ENCODE results near the gene JAZF1.
"Not testable (repeated sequence)": the region's sequence is repeated elsewhere in the genome, so short reads cannot be mapped to it uniquely, and the experiment has no call there.

The JAZF1 gene

DNA sequence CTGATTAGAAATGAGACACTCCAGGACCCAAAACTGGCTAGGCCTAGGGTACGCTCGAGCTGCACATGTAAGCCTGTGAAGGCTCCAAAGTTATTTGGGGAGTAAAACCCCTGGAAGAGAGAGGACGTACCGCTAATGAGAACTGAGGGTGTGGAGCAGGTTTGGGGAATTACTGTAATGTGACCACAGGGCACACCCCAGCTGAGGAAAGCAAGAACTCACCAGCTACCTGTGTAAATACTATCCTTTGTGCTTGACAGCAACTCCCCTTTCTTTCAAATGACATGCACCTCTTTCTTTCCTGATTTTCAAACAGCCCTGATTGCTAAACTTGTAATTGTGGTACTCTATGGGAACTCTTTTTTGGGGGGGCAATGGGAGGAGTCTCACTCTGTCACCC, 147.2 kb downstream of the JAZF1 start:
- DNase-seq: no peak

DNA sequence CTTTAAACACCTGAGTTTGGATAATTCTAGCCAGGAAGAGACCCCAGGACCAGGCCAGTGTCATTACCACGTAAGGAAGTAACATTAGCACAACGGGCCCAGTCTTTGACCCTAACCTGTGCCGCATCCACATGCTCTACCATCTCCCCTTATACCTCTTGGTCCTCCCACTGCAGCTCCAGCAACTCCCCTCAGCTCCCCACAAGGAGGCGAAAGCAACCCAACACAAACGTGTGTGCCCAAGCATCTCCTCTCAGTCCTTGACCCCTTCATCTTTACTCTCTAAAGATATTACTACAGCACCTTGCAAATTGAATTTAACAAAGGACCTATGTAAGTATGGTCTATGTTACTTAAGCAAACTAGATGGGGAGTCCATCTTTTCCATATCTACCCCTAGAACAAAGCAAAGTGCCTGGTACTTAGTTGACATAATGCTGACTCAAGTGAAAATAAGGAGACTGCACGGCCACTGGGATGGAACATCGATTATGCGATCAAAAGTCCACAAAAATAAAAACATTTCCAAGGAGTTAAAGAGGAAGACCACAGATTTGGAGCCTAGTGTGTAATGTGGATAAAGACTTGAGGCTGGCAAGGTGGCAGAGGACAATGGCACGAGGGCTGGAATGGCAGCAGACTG, 147.7 kb downstream of the JAZF1 start:
- DNase-seq: no peak

DNA sequence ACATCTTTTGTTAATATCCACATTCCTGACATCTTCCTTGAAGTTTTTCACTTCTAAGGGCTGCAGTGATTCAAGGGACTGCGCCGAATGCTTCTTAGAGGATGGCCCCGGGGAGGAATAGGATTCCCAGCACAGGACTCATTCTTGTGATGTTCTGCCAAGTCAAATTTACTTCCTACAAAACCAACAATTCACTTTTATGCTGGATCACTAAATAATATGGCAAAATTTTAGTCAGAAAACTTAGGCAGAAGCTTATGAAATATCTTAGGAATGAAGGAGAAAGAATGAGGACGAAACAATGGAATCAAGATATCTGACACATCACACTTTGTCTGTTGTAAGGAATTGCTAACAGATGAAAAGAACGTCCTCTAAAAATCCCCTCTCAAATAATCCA, 151.5 kb downstream of the JAZF1 start:
- DNase-seq: no peak

DNA sequence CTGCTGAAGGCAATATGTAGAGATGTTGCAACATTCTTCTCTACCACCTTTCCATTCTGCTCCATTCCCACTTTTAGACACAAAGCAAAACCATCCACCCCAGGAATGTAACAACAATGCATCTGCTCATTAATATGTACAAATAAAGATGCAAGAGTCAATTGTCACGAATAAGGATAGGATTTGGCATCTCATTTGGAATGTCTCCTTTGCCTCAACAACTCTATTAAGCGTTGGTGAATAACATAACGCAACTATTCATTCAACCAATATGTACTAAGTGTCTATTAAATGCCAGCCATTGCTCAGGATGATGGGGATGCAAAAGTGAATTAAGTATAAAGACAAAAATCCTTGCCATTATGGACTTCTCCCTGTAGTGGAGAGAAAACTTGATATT, 152.1 kb downstream of the JAZF1 start:
- DNase-seq: no peak

DNA sequence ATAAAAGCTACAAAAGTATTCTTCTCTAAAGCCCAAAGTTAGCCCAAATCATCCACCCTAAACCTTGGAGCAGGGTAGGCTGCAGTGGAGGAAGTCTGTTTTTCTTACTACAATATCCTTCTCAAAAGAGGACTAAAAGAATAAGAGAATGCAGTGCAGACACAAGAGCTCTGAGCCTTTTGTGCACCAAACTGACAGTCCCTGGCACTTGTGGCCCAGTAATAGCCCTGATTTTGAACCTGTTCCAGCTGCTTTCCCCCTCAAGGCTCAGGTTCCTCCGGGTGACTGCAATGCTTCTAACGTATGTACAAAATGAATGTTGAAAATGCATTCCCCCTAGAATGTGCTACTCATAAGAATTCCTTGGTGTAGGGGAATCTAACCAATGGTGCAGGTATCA, 154.4 kb downstream of the JAZF1 start:
- no peak for DNase-seq

GRCh38 chr7:28024786-28025334, 155.7 kb downstream of the JAZF1 start:
- no peak for DNase-seq

- DNase-seq: no peak
Observed at GRCh38 chr7:28020302-28020940, 160.2 kb downstream of the JAZF1 start.

DNA sequence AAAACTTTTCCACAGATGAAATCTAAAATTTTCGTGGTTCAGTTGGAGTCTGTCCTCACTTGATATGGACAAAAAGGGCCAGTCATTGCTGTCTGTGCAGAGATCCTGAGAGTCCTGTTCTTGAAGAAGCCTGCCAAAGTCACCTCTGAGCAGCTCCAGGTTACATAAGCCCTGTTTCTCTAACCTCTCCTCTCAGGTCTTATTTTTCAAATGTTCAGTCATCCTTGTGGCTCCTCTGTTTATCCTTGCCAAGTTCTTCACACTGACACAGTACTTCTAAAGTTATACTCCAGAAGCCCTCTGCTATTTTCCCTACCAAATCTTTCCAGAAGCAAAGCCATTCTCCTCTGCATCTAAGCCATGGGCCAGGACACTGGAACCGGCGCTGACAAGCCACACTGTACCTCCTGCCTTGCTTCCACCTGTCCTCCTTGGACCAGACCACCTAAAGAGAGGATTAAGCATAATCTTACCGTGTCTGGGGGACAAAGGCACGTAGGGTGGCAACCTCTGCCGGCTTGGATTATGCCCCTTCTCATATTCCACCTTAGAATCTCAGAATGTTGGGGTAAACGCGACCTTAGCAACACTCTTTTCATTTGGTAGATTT, 161.6 kb downstream of the JAZF1 start:
- DNase-seq: no peak

DNA sequence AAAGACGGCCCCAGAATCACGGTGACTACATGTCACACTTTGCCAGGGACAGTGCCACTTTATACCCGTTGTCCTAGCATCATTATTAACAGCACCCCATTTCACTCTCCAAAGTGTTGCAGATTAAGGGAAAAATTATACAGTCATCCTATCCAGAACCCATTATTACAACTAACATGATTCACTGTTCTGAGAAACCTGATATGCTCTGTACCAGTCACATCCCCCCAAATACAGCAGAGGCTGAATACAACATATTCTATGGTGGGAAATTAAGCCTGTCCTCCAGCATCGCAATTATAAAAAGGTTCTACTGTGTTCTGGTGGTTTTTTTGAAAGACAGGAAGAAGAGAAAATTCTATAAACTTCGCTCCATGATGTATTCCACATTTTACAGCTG, 162.1 kb downstream of the JAZF1 start:
- DNase-seq: no peak

GRCh38 chr7:28018020-28018419, 162.6 kb downstream of the JAZF1 start:
- DNase-seq: no peak

DNA sequence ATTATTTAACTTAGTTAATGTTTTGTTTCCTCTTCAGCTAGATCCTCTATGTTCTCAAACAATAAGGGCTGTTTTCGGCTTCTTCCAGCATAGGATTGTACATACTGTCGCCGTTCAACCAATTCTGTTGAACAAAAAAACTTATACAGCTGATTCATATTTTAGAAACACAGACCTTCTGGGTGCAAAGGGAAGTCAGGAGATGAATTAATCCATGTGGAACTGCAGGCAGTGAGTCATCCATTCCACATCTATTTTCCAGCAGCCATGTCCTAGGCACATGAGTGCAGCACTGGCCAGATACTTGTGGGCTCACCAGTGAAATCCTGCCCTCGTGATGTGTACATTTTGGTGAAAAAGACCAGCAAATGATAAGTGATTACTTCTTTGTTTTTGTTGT, 163.2 kb downstream of the JAZF1 start:
- no peak for DNase-seq

DNA sequence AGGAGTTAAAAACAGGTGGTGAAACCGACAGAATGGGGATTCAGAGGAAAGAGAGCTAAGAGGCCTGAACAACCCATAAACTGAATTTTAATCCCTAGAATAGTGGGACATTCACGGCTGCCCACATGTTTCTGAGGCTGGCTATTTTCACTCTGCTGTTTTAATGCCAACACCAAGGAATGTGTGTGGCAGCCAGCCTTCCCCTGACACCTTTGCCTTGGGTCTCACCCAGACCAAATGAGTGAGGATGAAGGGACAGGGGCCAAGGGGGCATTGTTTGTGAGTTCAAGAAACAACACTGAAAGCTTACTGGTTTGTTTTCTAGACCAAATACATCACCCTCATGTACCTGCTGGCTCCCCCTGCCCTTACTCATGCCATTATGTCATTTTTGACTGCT, 164.3 kb downstream of the JAZF1 start:
- no peak for DNase-seq

- DNase-seq: no peak
Observed at GRCh38 chr7:28015169-28015568, 165.4 kb downstream of the JAZF1 start.

DNA sequence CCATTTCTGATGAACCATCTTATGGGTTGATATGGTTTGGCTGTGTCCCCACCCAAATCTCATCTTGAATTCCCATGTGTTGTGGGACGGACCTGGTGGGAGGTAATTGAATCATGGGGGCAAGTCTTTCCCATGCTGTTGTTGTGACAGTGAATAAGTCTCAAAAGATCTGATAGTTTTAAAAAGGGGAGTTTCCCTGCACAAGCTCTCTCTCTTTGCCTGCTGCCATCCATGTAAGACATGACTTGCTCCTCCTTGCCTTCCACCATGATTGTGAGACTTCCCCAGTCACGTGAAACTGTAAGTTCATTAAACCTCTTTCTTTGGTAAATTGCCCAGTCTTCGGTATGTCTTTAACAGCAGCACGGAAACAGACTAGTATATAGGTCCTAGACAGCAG, 166.3 kb downstream of the JAZF1 start:
- not testable (repeated sequence) for DNase-seq

GRCh38 chr7:28013441-28013840, 167.2 kb downstream of the JAZF1 start:
- no peak for DNase-seq

GRCh38 chr7:28013019-28013418, 167.6 kb downstream of the JAZF1 start:
- no peak for DNase-seq

DNA sequence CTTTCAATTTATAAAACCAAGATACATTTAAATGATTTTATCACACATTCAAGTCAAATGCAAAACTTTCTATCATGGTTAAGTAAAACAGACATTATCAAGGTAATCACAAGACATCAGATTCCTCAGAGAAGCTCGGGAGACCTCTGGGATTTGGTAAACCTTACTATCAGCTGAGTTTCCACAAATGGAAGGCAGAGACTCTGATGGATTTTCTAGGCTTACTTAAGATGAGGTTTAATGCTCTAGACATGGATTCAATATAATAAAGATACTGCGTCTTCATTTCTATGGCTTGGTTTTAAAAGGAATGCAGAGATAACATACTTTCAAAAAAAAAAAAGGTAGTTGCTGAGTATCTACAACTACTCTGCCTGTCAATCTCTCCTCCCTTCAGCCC, 171.7 kb downstream of the JAZF1 start:
- no peak for DNase-seq

DNA sequence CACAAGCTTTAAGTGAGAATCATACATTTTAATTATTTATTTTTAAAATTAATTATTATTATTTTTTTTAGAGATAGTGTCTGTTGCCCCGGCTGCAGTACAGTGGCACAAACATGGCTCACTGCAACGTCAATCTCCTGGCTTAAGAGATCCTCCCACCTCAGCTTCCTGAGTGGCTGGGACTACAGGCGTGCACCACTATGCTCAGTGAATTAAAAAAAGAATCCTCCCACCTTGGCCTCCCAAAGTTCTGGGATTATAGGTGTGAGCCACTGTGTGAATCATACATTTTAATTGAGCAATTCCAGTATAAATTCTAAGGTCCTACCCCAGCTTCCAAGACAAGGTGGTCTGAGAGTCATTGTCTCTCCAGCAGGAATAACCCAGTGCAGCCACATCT, 172.4 kb downstream of the JAZF1 start:
- no peak for DNase-seq

- DNase-seq: no peak
Observed at GRCh38 chr7:28006491-28006890, 174.1 kb downstream of the JAZF1 start.

DNA sequence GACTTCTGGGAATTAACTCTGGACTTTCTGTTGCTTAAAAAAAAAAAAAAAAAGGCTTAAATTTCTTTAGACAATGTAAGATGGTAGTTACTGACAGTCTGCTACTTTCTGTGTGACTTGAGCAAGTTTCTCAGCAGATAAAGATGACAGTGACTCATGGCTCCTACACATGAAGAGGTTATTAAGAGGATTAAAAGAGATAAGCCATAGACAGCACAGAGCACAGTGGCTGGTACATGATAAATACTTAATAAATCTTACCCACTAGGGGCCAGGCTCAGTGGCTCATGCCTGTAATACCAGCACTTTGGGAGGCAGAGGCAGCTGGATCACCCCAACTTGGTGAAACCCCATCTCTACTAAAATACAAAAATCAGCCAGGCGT, 174.8 kb downstream of the JAZF1 start:
- DNase-seq: no peak

DNA sequence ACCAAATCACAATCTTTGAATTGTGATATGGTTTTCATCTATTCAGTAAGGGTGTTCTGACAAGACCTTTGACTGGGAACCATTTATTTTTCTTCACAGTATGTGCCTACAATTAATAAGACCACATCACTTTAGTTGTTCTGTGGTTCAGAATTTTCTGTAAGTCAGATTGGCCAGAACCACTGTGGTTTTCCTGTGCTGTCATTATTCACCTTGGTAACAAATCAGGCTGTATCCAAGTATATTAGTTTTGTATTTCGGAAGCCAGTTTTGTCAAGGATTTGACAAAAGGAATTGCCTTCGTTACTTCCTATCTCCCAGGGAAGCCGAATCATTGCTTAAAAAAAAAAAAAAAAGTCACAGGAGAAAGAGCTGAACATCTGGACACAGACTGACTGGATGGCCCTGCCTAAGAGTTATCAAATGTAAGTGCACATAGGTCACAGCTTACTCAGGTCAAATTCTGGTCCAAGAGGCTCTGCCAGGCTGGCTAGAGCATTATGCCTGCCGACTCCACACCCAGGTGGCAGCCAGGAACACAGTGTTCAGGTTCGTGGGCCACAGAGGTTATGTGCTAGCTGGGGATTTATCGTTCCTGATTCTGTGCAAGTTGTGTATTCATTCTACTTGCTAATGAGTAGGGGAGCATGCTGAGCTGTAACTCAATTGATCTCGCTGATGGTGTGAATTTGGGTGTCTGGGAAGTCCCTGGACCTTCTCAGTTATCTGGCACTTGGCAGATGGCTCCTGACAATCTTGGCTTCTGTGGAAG, 175.3 kb downstream of the JAZF1 start:
- no peak for DNase-seq

DNA sequence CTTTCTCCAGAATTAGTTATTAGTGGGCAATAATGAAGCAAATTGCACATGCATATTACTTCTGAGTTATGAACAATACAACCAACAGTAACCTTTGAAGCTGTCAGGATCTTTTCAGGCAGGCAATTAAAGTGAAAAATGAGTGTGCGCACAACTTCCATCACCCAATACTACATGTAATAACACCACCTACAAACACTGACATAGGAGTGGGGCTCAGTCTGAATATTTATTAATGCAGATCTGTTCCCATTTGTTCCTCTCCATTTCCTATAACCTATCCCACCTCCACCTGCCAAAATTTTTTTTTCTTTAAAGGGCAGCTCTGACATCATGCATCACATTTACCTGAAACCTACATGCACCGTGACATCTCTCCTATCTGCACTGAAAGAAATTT, 177.2 kb downstream of the JAZF1 start:
- DNase-seq: no peak

DNA sequence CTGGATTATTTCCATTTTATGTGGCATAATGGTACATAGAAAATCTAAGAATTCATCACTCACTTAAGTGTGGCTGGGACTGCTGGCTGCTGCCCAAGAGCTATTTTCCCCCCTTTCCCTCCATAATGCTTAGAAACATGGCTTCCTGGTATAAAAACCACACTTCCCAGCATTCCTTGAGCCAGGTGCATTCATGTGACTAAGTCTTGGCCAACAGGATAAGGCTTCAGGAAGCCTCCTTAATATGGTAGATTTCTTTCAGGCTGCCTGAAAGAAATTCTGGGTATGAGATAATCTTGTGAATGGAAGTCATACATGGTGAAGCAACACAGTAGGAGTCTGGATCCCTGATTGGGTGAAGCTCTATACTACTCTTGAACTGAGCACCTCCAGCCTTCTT, 178.0 kb downstream of the JAZF1 start:
- DNase-seq: no peak

- no peak for DNase-seq
Observed at GRCh38 chr7:28001896-28002295, 178.7 kb downstream of the JAZF1 start.
